Erythroblast (primary cell): Measurements from ENCODE around the gene SLC36A3.

Experiments
- GATA1 ChIP-seq: IDR thresholded peaks from 2 replicates; pipeline ENCODE4 v1.6.1; 2011; ENCODE audit warnings: low read depth, mild to moderate bottlenecking, control low read depth, low read length, moderate library complexity
- POLR2A ChIP-seq: IDR thresholded peaks from 2 replicates; pipeline ENCODE4 v1.6.1; 2011; ENCODE audit warnings: mild to moderate bottlenecking, low read length

- TF ChIP-seq POLR2A: no peak
- no peak for TF ChIP-seq GATA1
Observed at GRCh38 chr5:151351671-151352070, 48.1 kb upstream of the SLC36A3 start.
